ENCODE results near the gene SUSD1. TPM values are rescaled to one million over a fixed set of nuclear protein-coding genes. Genes with fewer than 3 reads are reported as not detected.

The SUSD1 gene
- total and polyA plus RNA-seq, 2 donors from 2014 or later, result 11.0 to 19.8 TPM

- Histone ChIP-seq H3K9me3 (ENCODE audit: control insufficient read depth in 2 of 3, insufficient read depth in 1 of 3, low read length in 3 of 3) (no peaks in the 10 kb centered on the region), H3K27me3 (ENCODE audit: control insufficient read depth, insufficient read depth, low read length) (no peaks in the 10 kb centered on the region), H3K4me3 (ENCODE audit: low read length in 3 of 3) (peak overlapping the region; percentile 57 to 70 (median 60)), H3K36me3 (ENCODE audit: control insufficient read depth in 2 of 3, insufficient read depth in 3 of 3, low read length in 3 of 3) (no peaks in the 10 kb centered on the region), H3K9ac (ENCODE audit: low read length in 3 of 3) (peak overlapping the region; percentile 1 to 54 (median 42)), H3K4me1 (ENCODE audit: control insufficient read depth in 2 of 3, insufficient read depth in 2 of 3, low read depth in 1 of 3, low read length in 3 of 3) (peaks cover 0 to 30% (median 4%) of the 10 kb centered on the region in 3 donors), H3K27ac (ENCODE audit: low read depth in 2 of 2, low read length in 2 of 2) (peak overlapping the region; percentile 56 to 80)
- TF ChIP-seq CTCF (IDR thresholded peaks at IDR 0.05; ENCODE audit: borderline replicate concordance, extremely low read depth, insufficient read depth), result no peak
- FAIRE-seq (no peak), DNase-seq (peak; percentile 50 to 93 (median 74))
- intact Hi-C loops (cut with DNase I), result no loop called here
These were observed 704 bp downstream of the SUSD1 start for GRCh38 chr9:112174222-112174964.

- FAIRE-seq (no peak), DNase-seq (no peak)
- H3K36me3 ChIP-seq (ENCODE audit: control insufficient read depth in 2 of 3, insufficient read depth in 3 of 3, low read length in 3 of 3), result no peaks in the 10 kb centered on the region
- no peaks in the 10 kb centered on the region for H3K9me3 ChIP-seq (ENCODE audit: control insufficient read depth in 2 of 3, insufficient read depth in 1 of 3, low read length in 3 of 3)
- peak overlapping the region in 1 of 3 donors; percentile 42 for H3K9ac ChIP-seq (ENCODE audit: low read length in 3 of 3)
- H3K4me3 ChIP-seq (ENCODE audit: low read length in 3 of 3), result peak overlapping the region in 2 of 3 donors; percentile 3 to 57
- intact Hi-C loops (cut with DNase I), result no loop called here
- no peaks in the 10 kb centered on the region for H3K27me3 ChIP-seq (ENCODE audit: control insufficient read depth, insufficient read depth, low read length)
- H3K4me1 ChIP-seq (ENCODE audit: control insufficient read depth in 2 of 3, insufficient read depth in 2 of 3, low read depth in 1 of 3, low read length in 3 of 3), result peaks cover 0 to 30% (median 4%) of the 10 kb centered on the region in 3 donors
- TF ChIP-seq CTCF (IDR thresholded peaks at IDR 0.05; ENCODE audit: borderline replicate concordance, extremely low read depth, insufficient read depth), result no peak
- peak overlapping the region; percentile 56 to 80 for H3K27ac ChIP-seq (ENCODE audit: low read depth in 2 of 2, low read length in 2 of 2)
These were observed 1.4 kb downstream of the SUSD1 start for GRCh38 chr9:112173489-112174221.

- H3K27ac ChIP-seq (ENCODE audit: low read depth in 2 of 2, low read length in 2 of 2), result peak overlapping the region; percentile 26 to 55
- intact Hi-C loops (cut with DNase I), result no loop called here
- peaks cover 0 to 32% (median 3%) of the 10 kb centered on the region in 3 donors for H3K4me1 ChIP-seq (ENCODE audit: control insufficient read depth in 2 of 3, insufficient read depth in 2 of 3, low read depth in 1 of 3, low read length in 3 of 3)
- FAIRE-seq, result no peak
- no peaks in the 10 kb centered on the region for H3K9me3 ChIP-seq (ENCODE audit: control insufficient read depth in 2 of 3, insufficient read depth in 1 of 3, low read length in 3 of 3)
- H3K36me3 ChIP-seq (ENCODE audit: control insufficient read depth in 2 of 3, insufficient read depth in 3 of 3, low read length in 3 of 3), result no peaks in the 10 kb centered on the region
- DNase-seq, result no peak
- no peak for TF ChIP-seq CTCF (IDR thresholded peaks at IDR 0.05; ENCODE audit: borderline replicate concordance, extremely low read depth, insufficient read depth)
- H3K27me3 ChIP-seq (ENCODE audit: control insufficient read depth, insufficient read depth, low read length), result no peaks in the 10 kb centered on the region
- H3K9ac ChIP-seq (ENCODE audit: low read length in 3 of 3), result no peak overlapping the region
- no peak overlapping the region for H3K4me3 ChIP-seq (ENCODE audit: low read length in 3 of 3)
These were observed 4.1 kb downstream of the SUSD1 start for GRCh38 chr9:112170968-112171367.

All from kidney (tissue), 14 donors.